Neural cell (in vitro differentiated cells): ENCODE data around the gene ANGEL2.

ENCODE experiments used
- CTCF ChIP-seq: fragments of 450-650 bp; IDR thresholded peaks from 2 replicates; pipeline ENCODE4 v1.5.1; 2014; ENCODE audit warnings: antibody characterized with exemption, mild to moderate bottlenecking, moderate library complexity; ENCODE audit not compliant: poor library complexity, severe bottlenecking
- EP300 ChIP-seq: fragments of 450-650 bp; conservative IDR thresholded peaks from 2 replicates; pipeline ENCODE4 v1.6.1; 2014; ENCODE audit warnings: antibody characterized with exemption, mild to moderate bottlenecking, moderate library complexity; ENCODE audit not compliant: poor library complexity, severe bottlenecking
- EZH2 ChIP-seq: fragments of 200-600, 300-800 bp; shearing (Covaris generic), sonication (generic); IDR thresholded peaks from 2 replicates; pipeline ENCODE4 v1.6.1; 2014; ENCODE audit warnings: antibody characterized with exemption, low read length, borderline replicate concordance, mild to moderate bottlenecking; ENCODE audit not compliant: insufficient read depth, poor library complexity, severe bottlenecking
- POLR2AphosphoS5 ChIP-seq: IDR thresholded peaks from 2 replicates; pipeline ENCODE4 v1.6.1; 2012
- REST ChIP-seq: IDR thresholded peaks from 2 replicates; pipeline ENCODE4 v1.6.1; 2012; ENCODE audit warnings: borderline replicate concordance
- SMC3 ChIP-seq: fragments of 450-650 bp; conservative IDR thresholded peaks from 2 replicates; pipeline ENCODE4 v1.6.1; 2014; ENCODE audit warnings: antibody characterized with exemption, mild to moderate bottlenecking, moderate library complexity; ENCODE audit not compliant: poor library complexity
- TAF1 ChIP-seq: IDR thresholded peaks from 2 replicates; pipeline ENCODE4 v1.6.1; 2012; ENCODE audit warnings: low read depth

GRCh38 chr1:212976586-212976985, 39.1 kb downstream of the ANGEL2 start:
- TF ChIP-seq CTCF (no peak), POLR2AphosphoS5 (no peak), SMC3 (no peak), EZH2 (no peak), EP300 (no peak), REST (no peak), TAF1 (no peak)
